ENCODE results near the gene PTMS. TPM values are rescaled to one million over a fixed set of nuclear protein-coding genes. Genes with fewer than 3 reads are reported as not detected.

The PTMS gene
- total and polyA plus RNA-seq, 4 donors = 65.6 to 801 (median 249) TPM

- Histone ChIP-seq H3K27me3 (ENCODE audit: control insufficient read depth in 3 of 3, insufficient read depth in 3 of 3, low read length in 2 of 3) (peaks cover 0 to 2% (median 0%) of the 10 kb centered on the region in 3 donors), H3K4me3 (no peak overlapping the region), H3K9ac (ENCODE audit: insufficient read depth in 1 of 2, low read length in 2 of 2) (no peak overlapping the region), H3K4me1 (ENCODE audit: control insufficient read depth in 5 of 5, insufficient read depth in 5 of 5, low read length in 5 of 5) (peaks cover 7 to 39% (median 17%) of the 10 kb centered on the region in 5 donors), H3K9me3 (ENCODE audit: control insufficient read depth in 4 of 4, insufficient read depth in 3 of 4, low read length in 3 of 4) (peaks cover 0 to 2% (median 0%) of the 10 kb centered on the region in 4 donors), H3K36me3 (ENCODE audit: control insufficient read depth in 4 of 4, insufficient read depth in 4 of 4, low read length in 4 of 4) (peaks cover 0 to 28% (median 14%) of the 10 kb centered on the region in 4 donors), H3K27ac (ENCODE audit: low read depth in 1 of 2, low read length in 1 of 2) (peak overlapping the region in 1 of 2 donors; percentile 34)
- DNase-seq (peak in 1 of 3 donors; percentile 33), ATAC-seq (ENCODE audit: insufficient read depth, low FRiP score) (no peak)
- no peak for TF ChIP-seq CTCF (IDR thresholded peaks at IDR 0.05; ENCODE audit: control extremely low read depth, extremely low read depth)
- 86 to 87% methylated on average over 4 of the region's 4 CpGs for WGBS, 2 donors
Observed at GRCh38 chr12:6771091-6771495, 4.9 kb downstream of the PTMS start.

DNA sequence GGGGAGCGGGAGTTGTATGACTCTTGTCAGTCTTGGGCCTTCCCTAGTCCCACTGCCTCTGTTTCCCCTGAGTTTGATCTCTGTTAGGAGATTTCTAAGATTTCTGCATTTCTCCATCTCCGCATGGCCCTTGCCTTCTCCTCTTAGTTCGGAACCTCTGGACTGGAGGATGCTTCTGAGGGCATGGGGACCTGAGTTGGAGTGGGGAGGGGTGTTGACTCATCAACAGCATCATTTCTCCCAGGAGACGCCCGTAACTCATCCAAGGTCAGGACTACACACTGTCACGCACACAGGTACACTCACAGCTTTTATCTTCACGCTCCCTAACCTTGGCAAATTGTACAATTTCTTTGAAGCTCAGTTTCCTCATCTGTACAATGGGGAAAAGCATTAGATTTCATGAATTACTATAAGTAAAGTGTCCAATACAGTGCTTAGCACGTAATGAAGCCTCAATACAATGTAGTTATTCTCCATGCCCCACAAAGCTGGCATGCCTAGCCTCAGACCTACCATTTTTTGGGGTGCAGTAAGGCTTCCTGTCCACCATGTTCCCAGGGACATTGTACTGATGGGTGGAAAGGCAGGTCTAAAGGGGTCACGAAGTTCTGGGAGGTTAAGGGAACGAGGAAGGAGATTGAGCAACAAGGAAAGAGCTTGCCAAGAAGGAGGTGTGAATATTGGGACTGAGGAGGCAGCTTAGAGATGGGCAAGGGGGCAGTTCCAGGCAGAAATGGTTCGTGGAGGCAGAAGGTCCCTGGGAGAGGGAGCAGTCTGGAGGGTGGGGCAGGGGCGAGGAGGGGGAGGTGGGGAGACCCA, 5.6 kb downstream of the PTMS start:
- peaks cover 7 to 39% (median 17%) of the 10 kb centered on the region in 5 donors for H3K4me1 ChIP-seq (ENCODE audit: control insufficient read depth in 5 of 5, insufficient read depth in 5 of 5, low read length in 5 of 5)
- TF ChIP-seq CTCF (IDR thresholded peaks at IDR 0.05; ENCODE audit: control extremely low read depth, extremely low read depth) = no peak
- peaks cover 0 to 2% (median 0%) of the 10 kb centered on the region in 4 donors for H3K9me3 ChIP-seq (ENCODE audit: control insufficient read depth in 4 of 4, insufficient read depth in 3 of 4, low read length in 3 of 4)
- ATAC-seq (ENCODE audit: insufficient read depth, low FRiP score) (no peak), DNase-seq (peak in 2 of 3 donors; percentile 38 to 58)
- 67 to 71% methylated on average over 12 of the region's 12 CpGs for WGBS, 2 donors
- H3K9ac ChIP-seq (ENCODE audit: insufficient read depth in 1 of 2, low read length in 2 of 2) = no peak overlapping the region
- peaks cover 0 to 28% (median 14%) of the 10 kb centered on the region in 4 donors for H3K36me3 ChIP-seq (ENCODE audit: control insufficient read depth in 4 of 4, insufficient read depth in 4 of 4, low read length in 4 of 4)
- H3K4me3 ChIP-seq = no peak overlapping the region
- peaks cover 0 to 2% (median 0%) of the 10 kb centered on the region in 3 donors for H3K27me3 ChIP-seq (ENCODE audit: control insufficient read depth in 3 of 3, insufficient read depth in 3 of 3, low read length in 2 of 3)
- peak overlapping the region in 1 of 2 donors; percentile 34 for H3K27ac ChIP-seq (ENCODE audit: low read depth in 1 of 2, low read length in 1 of 2)

GRCh38 chr12:6772331-6772695, 6.2 kb downstream of the PTMS start, which contains the start of gene LAG3:
TSS of gene LAG3 (plus strand) at chr12:6772520. CDS start at chr12:6772853, 333 bp downstream.
- H3K4me1 ChIP-seq (ENCODE audit: control insufficient read depth in 5 of 5, insufficient read depth in 5 of 5, low read length in 5 of 5) = peaks cover 7 to 39% (median 17%) of the 10 kb centered on the region in 5 donors

More at GRCh38 chr12:6772331-6772695, 6.2 kb downstream of the PTMS start, which contains the start of gene LAG3:
- Histone ChIP-seq H3K9me3 (ENCODE audit: control insufficient read depth in 4 of 4, insufficient read depth in 3 of 4, low read length in 3 of 4) (peaks cover 0 to 2% (median 0%) of the 10 kb centered on the region in 4 donors), H3K27me3 (ENCODE audit: control insufficient read depth in 3 of 3, insufficient read depth in 3 of 3, low read length in 2 of 3) (peaks cover 0 to 2% (median 0%) of the 10 kb centered on the region in 3 donors), H3K27ac (ENCODE audit: low read depth in 1 of 2, low read length in 1 of 2) (peak within 1 kb of the TSS in 1 of 2 donors; percentile 34), H3K36me3 (ENCODE audit: control insufficient read depth in 4 of 4, insufficient read depth in 4 of 4, low read length in 4 of 4) (peaks cover 0 to 28% (median 14%) of the 10 kb centered on the region in 4 donors), H3K4me3 (no peak within 1 kb of the TSS), H3K9ac (ENCODE audit: insufficient read depth in 1 of 2, low read length in 2 of 2) (no peak within 1 kb of the TSS)
- WGBS, 2 donors = 36 to 47% methylated on average over 11 to 15 of the region's 15 CpGs
- DNase-seq (no peak), ATAC-seq (ENCODE audit: insufficient read depth, low FRiP score) (no peak)
- TF ChIP-seq CTCF (IDR thresholded peaks at IDR 0.05; ENCODE audit: control extremely low read depth, extremely low read depth) = no peak

All from lung (tissue), 12 donors.